Neural cell (in vitro differentiated cells): ENCODE data around the gene LRMDA.

Experiments
- EZH2 ChIP-seq: fragments of 200-600, 300-800 bp; shearing (Covaris generic), sonication (generic); IDR thresholded peaks from 2 replicates; pipeline ENCODE4 v1.6.1; 2014; ENCODE audit warnings: antibody characterized with exemption, low read length, borderline replicate concordance, mild to moderate bottlenecking; ENCODE audit not compliant: insufficient read depth, poor library complexity, severe bottlenecking
- SMC3 ChIP-seq: fragments of 450-650 bp; conservative IDR thresholded peaks from 2 replicates; pipeline ENCODE4 v1.6.1; 2014; ENCODE audit warnings: antibody characterized with exemption, mild to moderate bottlenecking, moderate library complexity; ENCODE audit not compliant: poor library complexity
- TAF1 ChIP-seq: IDR thresholded peaks from 2 replicates; pipeline ENCODE4 v1.6.1; 2012; ENCODE audit warnings: low read depth
- TF ChIP-seq, protein P1 (sequence below): IDR thresholded peaks from 2 replicates; pipeline ENCODE4 v1.6.1; 2012; ENCODE audit warnings: borderline replicate concordance
- TF ChIP-seq, protein P2 (sequence below): fragments of 450-650 bp; IDR thresholded peaks from 2 replicates; pipeline ENCODE4 v1.5.1; 2014; ENCODE audit warnings: antibody characterized with exemption, mild to moderate bottlenecking, moderate library complexity; ENCODE audit not compliant: poor library complexity, severe bottlenecking

DNA sequence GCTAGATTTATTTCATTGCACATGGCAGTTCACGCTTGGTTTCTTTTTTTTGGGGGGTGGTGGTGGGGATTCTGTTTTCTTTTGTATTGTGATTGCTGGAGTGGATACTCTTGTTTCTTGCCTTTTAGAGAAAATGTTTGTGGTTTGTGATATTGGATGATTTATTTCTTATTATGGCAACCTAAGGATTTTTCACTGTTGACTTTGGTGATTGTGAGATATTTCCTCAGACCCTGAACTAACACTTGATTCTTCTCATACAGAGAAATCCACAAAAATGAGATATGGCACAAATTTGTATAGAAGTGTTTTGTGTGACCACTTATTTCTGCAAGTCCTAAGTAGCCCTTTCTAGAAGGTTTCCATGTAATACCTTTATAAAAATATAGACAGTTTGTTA lies 871.1 kb downstream of the LRMDA start:
- TF ChIP-seq TAF1 (no peak), SMC3 (no peak), EZH2 (no peak)
- TF ChIP-seq, protein P1, sequence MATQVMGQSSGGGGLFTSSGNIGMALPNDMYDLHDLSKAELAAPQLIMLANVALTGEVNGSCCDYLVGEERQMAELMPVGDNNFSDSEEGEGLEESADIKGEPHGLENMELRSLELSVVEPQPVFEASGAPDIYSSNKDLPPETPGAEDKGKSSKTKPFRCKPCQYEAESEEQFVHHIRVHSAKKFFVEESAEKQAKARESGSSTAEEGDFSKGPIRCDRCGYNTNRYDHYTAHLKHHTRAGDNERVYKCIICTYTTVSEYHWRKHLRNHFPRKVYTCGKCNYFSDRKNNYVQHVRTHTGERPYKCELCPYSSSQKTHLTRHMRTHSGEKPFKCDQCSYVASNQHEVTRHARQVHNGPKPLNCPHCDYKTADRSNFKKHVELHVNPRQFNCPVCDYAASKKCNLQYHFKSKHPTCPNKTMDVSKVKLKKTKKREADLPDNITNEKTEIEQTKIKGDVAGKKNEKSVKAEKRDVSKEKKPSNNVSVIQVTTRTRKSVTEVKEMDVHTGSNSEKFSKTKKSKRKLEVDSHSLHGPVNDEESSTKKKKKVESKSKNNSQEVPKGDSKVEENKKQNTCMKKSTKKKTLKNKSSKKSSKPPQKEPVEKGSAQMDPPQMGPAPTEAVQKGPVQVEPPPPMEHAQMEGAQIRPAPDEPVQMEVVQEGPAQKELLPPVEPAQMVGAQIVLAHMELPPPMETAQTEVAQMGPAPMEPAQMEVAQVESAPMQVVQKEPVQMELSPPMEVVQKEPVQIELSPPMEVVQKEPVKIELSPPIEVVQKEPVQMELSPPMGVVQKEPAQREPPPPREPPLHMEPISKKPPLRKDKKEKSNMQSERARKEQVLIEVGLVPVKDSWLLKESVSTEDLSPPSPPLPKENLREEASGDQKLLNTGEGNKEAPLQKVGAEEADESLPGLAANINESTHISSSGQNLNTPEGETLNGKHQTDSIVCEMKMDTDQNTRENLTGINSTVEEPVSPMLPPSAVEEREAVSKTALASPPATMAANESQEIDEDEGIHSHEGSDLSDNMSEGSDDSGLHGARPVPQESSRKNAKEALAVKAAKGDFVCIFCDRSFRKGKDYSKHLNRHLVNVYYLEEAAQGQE = no peak
- TF ChIP-seq, protein P2, sequence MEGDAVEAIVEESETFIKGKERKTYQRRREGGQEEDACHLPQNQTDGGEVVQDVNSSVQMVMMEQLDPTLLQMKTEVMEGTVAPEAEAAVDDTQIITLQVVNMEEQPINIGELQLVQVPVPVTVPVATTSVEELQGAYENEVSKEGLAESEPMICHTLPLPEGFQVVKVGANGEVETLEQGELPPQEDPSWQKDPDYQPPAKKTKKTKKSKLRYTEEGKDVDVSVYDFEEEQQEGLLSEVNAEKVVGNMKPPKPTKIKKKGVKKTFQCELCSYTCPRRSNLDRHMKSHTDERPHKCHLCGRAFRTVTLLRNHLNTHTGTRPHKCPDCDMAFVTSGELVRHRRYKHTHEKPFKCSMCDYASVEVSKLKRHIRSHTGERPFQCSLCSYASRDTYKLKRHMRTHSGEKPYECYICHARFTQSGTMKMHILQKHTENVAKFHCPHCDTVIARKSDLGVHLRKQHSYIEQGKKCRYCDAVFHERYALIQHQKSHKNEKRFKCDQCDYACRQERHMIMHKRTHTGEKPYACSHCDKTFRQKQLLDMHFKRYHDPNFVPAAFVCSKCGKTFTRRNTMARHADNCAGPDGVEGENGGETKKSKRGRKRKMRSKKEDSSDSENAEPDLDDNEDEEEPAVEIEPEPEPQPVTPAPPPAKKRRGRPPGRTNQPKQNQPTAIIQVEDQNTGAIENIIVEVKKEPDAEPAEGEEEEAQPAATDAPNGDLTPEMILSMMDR = no peak
